AG04449 (cell line): ENCODE data around the gene CACNA1I.
A peak's percentile ranks its signal among the peaks of the same experiment; 100 is the strongest.

Experiments
- CTCF ChIA-PET: fragments of 350-600 bp; formaldehyde crosslinking; extraction: SDS; loops from one replicate; lab custom pipeline; 2021; ENCODE audit warnings: antibody characterized with exemption; lab: Yijun Ruan, JAX
- POLR2A ChIA-PET: fragments of 400-600, 350-600 bp; formaldehyde crosslinking; extraction: SDS; loops from one replicate; lab custom pipeline; 2020; ENCODE audit warnings: antibody characterized with exemption, inconsistent platforms; lab: Yijun Ruan, JAX
- DNase-seq: peaks from one replicate; pipeline ENCODE4 v3.0.0-alpha.2; 2010; ENCODE audit warnings: low read depth, low spot score
- H3K4me3 ChIP-seq: 2 replicates; pipeline ENCODE4 v1.5.1; 2011; ENCODE audit warnings: low read depth, mild to moderate bottlenecking, control low read depth, low read length
- CTCF ChIP-seq: IDR thresholded peaks from one replicate; pipeline ENCODE4 v1.5.1; 2011; ENCODE audit warnings: mild to moderate bottlenecking, moderate library complexity, low read length, control low read depth, inconsistent platforms; ENCODE audit not compliant: insufficient read depth; ENCODE audit errors: missing control alignments

The CACNA1I gene

GRCh38 chr22:39583066-39583667 lies 12.6 kb downstream of the CACNA1I start:
- ChIA-PET CTCF (no interaction called here), POLR2A (no interaction called here)
- no peak for TF ChIP-seq CTCF
- no peak for DNase-seq
- H3K4me3 ChIP-seq, result no peak overlapping the region

GRCh38 chr22:39589875-39590274 lies 19.3 kb downstream of the CACNA1I start:
- no peak for DNase-seq
- ChIA-PET CTCF (interaction anchor here (1.1 kb wide), 1 partner anchor 435 kb away, joined by 3 read pairs; no protein-coding TSS in a partner anchor), POLR2A (no interaction called here)
- no peak for TF ChIP-seq CTCF
- H3K4me3 ChIP-seq, result no peak overlapping the region

- ChIA-PET POLR2A (no interaction called here), CTCF (interaction anchor here (0.8 to 1.2 kb wide), 3 partner anchors 58 to 433 kb away, joined by 3 to 4 read pairs (median 4); no protein-coding TSS in a partner anchor)
- DNase-seq, result peak; percentile 16
- no peak overlapping the region for H3K4me3 ChIP-seq
- TF ChIP-seq CTCF, result no peak
Observed at GRCh38 chr22:39592081-39593065, 21.8 kb downstream of the CACNA1I start.

- no peak overlapping the region for H3K4me3 ChIP-seq
- TF ChIP-seq CTCF, result no peak
- ChIA-PET POLR2A (no interaction called here), CTCF (interaction anchor here (1.0 to 1.2 kb wide), 3 partner anchors 58 to 443 kb away, joined by 3 to 4 read pairs (median 3); no protein-coding TSS in a partner anchor)
- DNase-seq, result no peak
Observed at GRCh38 chr22:39593066-39593930, 22.7 kb downstream of the CACNA1I start.

GRCh38 chr22:39593931-39594285 lies 23.4 kb downstream of the CACNA1I start:
- POLR2A ChIA-PET, result no interaction called here
- no peak for DNase-seq
- CTCF ChIA-PET, result interaction anchor here (1.0 kb wide), 1 partner anchor 443 kb away, joined by 3 read pairs; no protein-coding TSS in a partner anchor
- TF ChIP-seq CTCF, result no peak
- no peak overlapping the region for H3K4me3 ChIP-seq
